Transverse colon (tissue), 4 donors: Measurements from ENCODE around the gene TMOD3.

Source experiments
- CTCF ChIP-seq, 5 experiments: fragments of 200-600 bp in 3 of 5; fragments of 450-650 bp in 2 of 5; sonication (generic) in 3 of 5; IDR thresholded peaks; 1 replicate in 2 of 5; 2 replicates in 3 of 5; pipeline ENCODE4 v1.5.1; 2016 to 2017; ENCODE audit warnings: antibody characterized with exemption in 5 of 5, inconsistent platforms in 3 of 5, mild to moderate bottlenecking in 2 of 5, moderate library complexity in 1 of 5
- EP300 ChIP-seq: sonication (generic); formaldehyde crosslinking; IDR thresholded peaks from one replicate; pipeline ENCODE4 v1.6.1; 2017; ENCODE audit warnings: antibody characterized with exemption, low read depth
- POLR2A ChIP-seq: fragments of 450-650 bp; IDR thresholded peaks from one replicate; pipeline ENCODE4 v1.6.1; 2016; ENCODE audit warnings: antibody characterized with exemption, mild to moderate bottlenecking, moderate library complexity
- POLR2AphosphoS5 ChIP-seq, 3 donors: sonication (generic); formaldehyde crosslinking; IDR thresholded peaks; one replicate each; pipeline ENCODE4 v1.6.1; 2016; ENCODE audit warnings: antibody characterized with exemption in 3 of 3

GRCh38 chr15:51884041-51884440 is 54.6 kb downstream of the TMOD3 start:
- TF ChIP-seq EP300 = no peak
- no peak for TF ChIP-seq CTCF (IDR thresholded peaks at IDR 0.05)
- no peak for TF ChIP-seq POLR2AphosphoS5 (IDR thresholded peaks at IDR 0.05)
- TF ChIP-seq POLR2A = no peak
